ENCODE data around the gene LEMD1. TPM values are rescaled to one million over a fixed set of nuclear protein-coding genes. Genes with fewer than 3 reads are reported as not detected.

Gene LEMD1
- total and polyA plus RNA-seq, 2 donors (not counting 1 experiment from before 2014, with no cell fraction given), result not detected

- H3K79me2 ChIP-seq (ENCODE audit: control insufficient read depth, insufficient read depth, low read length), result no peaks in the 10 kb centered on the region
- TF ChIP-seq CTCF (conservative IDR thresholded peaks at IDR 0.05 in 1 of 2, IDR thresholded peaks at IDR 0.05 in 1 of 2; ENCODE audit: low read depth in 1 of 2, low read length in 2 of 2) (no peak), EZH2 (IDR thresholded peaks at IDR 0.05; ENCODE audit: low read length, missing control alignments) (no peak)
- H3K27me3 ChIP-seq (ENCODE audit: control insufficient read depth, insufficient read depth, low read length), result peaks cover 15% of the 10 kb centered on the region
- no peaks in the 10 kb centered on the region for H3K36me3 ChIP-seq (ENCODE audit: control insufficient read depth, insufficient read depth, low read length)
- H3K27ac ChIP-seq (ENCODE audit: insufficient read depth, low read length), result no peak overlapping the region
- H3K4me3 ChIP-seq (replicated peaks in 1 of 4; ENCODE audit: control extremely low read depth in 1 of 4, insufficient read depth in 1 of 4, low read depth in 3 of 4, low read length in 4 of 4), result no peak overlapping the region
- no peak for DNase-seq (ENCODE audit: low read depth in 2 of 2)
- no peaks in the 10 kb centered on the region for H3K9me3 ChIP-seq (ENCODE audit: control insufficient read depth, insufficient read depth, low read depth, low read length)
- no peak overlapping the region for H2AFZ ChIP-seq (ENCODE audit: low read length)
- no peak overlapping the region for H3K4me2 ChIP-seq (ENCODE audit: extremely low read depth, insufficient read depth, low read length)
- no peaks in the 10 kb centered on the region for H4K20me1 ChIP-seq (ENCODE audit: control insufficient read depth, extremely low read depth, insufficient read depth, low read length)
- no peaks in the 10 kb centered on the region for H3K4me1 ChIP-seq (ENCODE audit: control insufficient read depth, extremely low read depth, insufficient read depth, low read length)
- no peak overlapping the region for H3K9ac ChIP-seq (ENCODE audit: insufficient read depth, low read length)
These were observed 3.8 kb downstream of the LEMD1 start for GRCh38 chr1:205417870-205418635.

- no peaks in the 10 kb centered on the region for H3K9me3 ChIP-seq (ENCODE audit: control insufficient read depth, insufficient read depth, low read depth, low read length)
- no peaks in the 10 kb centered on the region for H3K4me1 ChIP-seq (ENCODE audit: control insufficient read depth, extremely low read depth, insufficient read depth, low read length)
- H2AFZ ChIP-seq (ENCODE audit: low read length), result no peak overlapping the region
- H3K4me2 ChIP-seq (ENCODE audit: extremely low read depth, insufficient read depth, low read length), result no peak overlapping the region
- H4K20me1 ChIP-seq (ENCODE audit: control insufficient read depth, extremely low read depth, insufficient read depth, low read length), result no peaks in the 10 kb centered on the region
- no peaks in the 10 kb centered on the region for H3K36me3 ChIP-seq (ENCODE audit: control insufficient read depth, insufficient read depth, low read length)
- peaks cover 15% of the 10 kb centered on the region for H3K27me3 ChIP-seq (ENCODE audit: control insufficient read depth, insufficient read depth, low read length)
- H3K79me2 ChIP-seq (ENCODE audit: control insufficient read depth, insufficient read depth, low read length), result no peaks in the 10 kb centered on the region
- H3K4me3 ChIP-seq (replicated peaks in 1 of 4; ENCODE audit: control extremely low read depth in 1 of 4, insufficient read depth in 1 of 4, low read depth in 3 of 4, low read length in 4 of 4), result no peak overlapping the region
- no peak overlapping the region for H3K27ac ChIP-seq (ENCODE audit: insufficient read depth, low read length)
- no peak overlapping the region for H3K9ac ChIP-seq (ENCODE audit: insufficient read depth, low read length)
- TF ChIP-seq CTCF (conservative IDR thresholded peaks at IDR 0.05 in 1 of 2, IDR thresholded peaks at IDR 0.05 in 1 of 2; ENCODE audit: low read depth in 1 of 2, low read length in 2 of 2) (no peak), EZH2 (IDR thresholded peaks at IDR 0.05; ENCODE audit: low read length, missing control alignments) (no peak)
- DNase-seq (ENCODE audit: low read depth in 2 of 2), result no peak
These were observed 5.5 kb downstream of the LEMD1 start for GRCh38 chr1:205416322-205416721.

- Histone ChIP-seq H3K9ac (ENCODE audit: insufficient read depth, low read length) (no peak overlapping the region), H3K4me1 (ENCODE audit: control insufficient read depth, extremely low read depth, insufficient read depth, low read length) (no peaks in the 10 kb centered on the region), H2AFZ (ENCODE audit: low read length) (no peak overlapping the region), H3K27me3 (ENCODE audit: control insufficient read depth, insufficient read depth, low read length) (peaks cover 5% of the 10 kb centered on the region), H3K9me3 (ENCODE audit: control insufficient read depth, insufficient read depth, low read depth, low read length) (no peaks in the 10 kb centered on the region), H3K4me2 (ENCODE audit: extremely low read depth, insufficient read depth, low read length) (no peak overlapping the region), H3K79me2 (ENCODE audit: control insufficient read depth, insufficient read depth, low read length) (no peaks in the 10 kb centered on the region), H3K36me3 (ENCODE audit: control insufficient read depth, insufficient read depth, low read length) (no peaks in the 10 kb centered on the region), H3K27ac (ENCODE audit: insufficient read depth, low read length) (no peak overlapping the region), H4K20me1 (ENCODE audit: control insufficient read depth, extremely low read depth, insufficient read depth, low read length) (no peaks in the 10 kb centered on the region), H3K4me3 (replicated peaks in 1 of 4; ENCODE audit: control extremely low read depth in 1 of 4, insufficient read depth in 1 of 4, low read depth in 3 of 4, low read length in 4 of 4) (no peak overlapping the region)
- DNase-seq (ENCODE audit: low read depth in 2 of 2), result no peak
- TF ChIP-seq EZH2 (IDR thresholded peaks at IDR 0.05; ENCODE audit: low read length, missing control alignments) (no peak), CTCF (conservative IDR thresholded peaks at IDR 0.05 in 1 of 2, IDR thresholded peaks at IDR 0.05 in 1 of 2; ENCODE audit: low read depth in 1 of 2, low read length in 2 of 2) (no peak)
These were observed 11.1 kb downstream of the LEMD1 start for GRCh38 chr1:205410581-205411298.
